NCI-H2107 (cell line): ENCODE data around the gene GMPR2.

Source experiments
- DNase-seq: peaks from one replicate; lab custom pipeline; 2025; lab: John Stamatoyannopoulos, UW

GMPR2 gene

DNA sequence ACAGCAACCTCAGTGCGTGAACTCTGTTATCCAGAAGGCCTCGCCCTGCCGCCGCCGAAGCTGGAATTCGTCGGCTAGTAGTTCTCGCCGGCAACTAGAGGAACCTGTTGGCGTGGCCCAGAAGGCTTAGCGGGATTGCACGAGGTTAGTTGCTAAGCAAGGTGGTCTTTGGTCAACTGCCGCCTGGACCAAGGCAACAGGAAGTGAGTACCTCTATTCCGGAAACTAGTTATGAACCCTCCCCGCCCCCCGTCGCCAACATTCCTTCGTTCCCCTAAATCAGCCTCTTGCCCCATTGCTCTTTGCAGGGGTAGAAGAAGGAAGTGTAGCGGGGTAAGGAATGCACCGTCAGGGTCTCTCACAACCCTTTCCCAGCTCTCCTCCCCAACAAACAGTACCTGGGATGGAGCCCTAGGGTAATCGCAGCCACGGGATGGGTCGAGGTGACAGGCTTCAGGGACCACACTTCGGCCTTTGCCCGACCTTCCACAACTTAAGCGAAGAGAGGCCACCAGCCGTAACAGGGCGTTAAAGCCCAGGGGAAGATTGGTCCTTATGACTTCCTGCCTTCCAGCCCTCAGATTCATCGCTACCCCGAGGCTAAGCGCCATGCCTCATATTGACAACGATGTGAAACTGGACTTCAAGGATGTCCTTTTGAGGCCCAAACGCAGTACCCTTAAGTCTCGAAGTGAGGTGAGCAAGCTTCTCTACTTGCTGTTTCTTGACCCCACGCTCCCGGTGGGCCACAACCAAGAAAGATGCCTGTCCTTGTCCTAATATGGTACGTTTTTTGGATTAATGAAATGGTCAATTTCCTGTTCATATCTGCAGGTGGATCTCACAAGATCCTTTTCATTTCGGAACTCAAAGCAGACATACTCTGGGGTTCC lies at the start of gene GMPR2:
GMPR2 (plus strand) TSS at position 285 of the 893 bp plus-strand sequence; CDS start at position 610, 325 bp downstream.
- no peak for DNase-seq

DNA sequence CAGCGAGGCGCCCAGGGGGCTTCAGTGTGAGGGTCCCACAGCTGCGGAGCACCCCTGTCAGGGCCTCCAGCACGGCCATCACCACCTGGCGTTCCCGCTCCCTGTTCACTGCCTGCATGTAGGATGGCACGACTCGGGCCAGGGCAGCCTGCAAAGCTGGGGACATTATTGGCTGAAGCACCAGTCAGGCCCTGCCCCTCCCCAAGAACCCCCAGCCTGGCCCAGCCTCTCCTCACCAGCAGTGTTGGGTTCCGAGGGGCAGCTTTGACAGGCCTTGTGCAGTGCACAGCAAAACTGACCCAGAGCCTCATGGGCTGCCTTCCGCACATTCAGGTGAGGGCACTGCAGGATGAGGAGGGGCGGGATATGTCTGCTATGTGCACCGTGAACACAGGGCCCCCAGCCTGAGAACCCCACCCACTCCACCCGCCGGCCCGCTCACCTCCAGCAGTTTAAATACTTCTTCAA lies 49.7 kb upstream of the GMPR2 start:
- no peak for DNase-seq

DNA sequence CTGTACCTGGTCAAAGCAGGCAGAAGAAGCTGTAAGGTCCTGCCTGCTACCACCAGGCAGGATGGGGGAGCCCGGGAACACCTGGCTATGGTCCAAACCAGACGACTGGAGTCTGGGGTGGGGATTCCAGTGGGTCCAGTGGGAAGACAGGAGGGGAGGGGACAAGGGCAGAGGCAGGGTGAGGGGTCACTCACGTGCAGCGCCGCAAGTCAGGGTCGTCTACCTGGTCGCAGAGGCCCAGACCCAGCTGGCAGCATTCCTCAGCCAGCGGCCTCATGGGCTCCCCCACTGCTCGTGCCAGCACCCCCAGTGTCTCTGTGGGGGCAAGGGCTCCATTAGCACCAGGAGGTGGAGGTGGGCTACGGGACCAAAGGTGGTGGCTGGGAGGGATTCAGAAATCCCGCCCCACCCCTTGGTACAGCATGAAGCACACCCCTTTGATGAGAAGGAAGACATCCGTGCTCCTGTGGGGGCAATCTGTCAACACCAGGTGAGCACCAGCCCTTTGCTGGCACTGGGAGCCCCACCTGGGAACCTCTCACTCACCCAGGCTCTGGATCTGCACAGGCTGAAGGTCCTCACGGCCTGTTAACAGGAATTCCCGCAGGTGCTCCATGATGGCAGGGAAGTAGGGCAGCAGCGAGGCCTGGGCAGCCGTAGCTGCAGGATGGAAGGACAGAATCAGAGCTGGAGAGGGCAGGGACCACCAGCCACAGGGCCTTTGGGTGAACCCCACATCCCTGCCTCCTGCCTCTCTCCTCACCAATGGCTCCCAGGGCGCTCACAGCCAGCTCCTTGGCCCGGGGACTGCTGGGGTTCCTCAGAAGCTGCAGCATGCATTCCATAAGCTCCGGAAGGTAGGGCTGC lies 48.4 kb upstream of the GMPR2 start:
- DNase-seq: no peak

DNA sequence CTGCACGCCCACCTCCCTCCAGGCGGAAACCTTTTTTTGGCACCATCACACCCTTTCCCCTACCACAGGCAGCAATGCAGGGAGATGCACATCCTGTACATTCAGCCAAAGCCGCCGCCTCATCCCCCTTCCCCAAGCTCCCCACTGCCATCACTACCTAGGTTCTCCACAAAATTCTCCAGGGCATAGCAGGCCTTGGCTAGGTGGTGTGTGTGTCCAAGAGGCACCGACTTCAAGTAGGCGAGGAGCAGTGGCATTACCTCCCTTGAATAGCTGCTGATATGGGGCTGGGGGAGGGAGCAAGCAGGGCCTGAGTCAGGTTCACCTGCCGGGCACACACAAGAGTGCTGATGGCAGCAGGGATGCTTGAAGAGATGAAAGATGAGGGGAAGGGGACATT lies 47.7 kb upstream of the GMPR2 start:
- no peak for DNase-seq

DNA sequence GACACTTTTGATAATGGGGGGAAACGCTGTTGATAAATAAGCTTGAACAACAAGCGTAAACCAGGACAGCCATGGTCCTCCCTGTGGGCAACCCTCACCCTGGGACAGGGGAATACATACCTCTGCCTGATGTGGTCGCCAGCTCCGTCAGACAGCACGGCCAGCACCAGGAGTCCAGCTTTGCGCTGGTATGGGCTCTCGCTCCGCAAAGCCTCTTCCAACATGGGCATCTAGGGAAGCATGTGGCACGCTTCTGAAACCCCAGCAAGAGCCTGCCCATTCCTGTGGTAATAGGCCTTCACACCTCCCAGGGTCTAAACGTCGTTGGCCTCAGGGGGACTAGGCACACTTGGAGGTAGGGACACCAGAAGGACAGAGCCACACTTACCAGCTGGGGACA lies 47.0 kb upstream of the GMPR2 start:
- no peak for DNase-seq

DNA sequence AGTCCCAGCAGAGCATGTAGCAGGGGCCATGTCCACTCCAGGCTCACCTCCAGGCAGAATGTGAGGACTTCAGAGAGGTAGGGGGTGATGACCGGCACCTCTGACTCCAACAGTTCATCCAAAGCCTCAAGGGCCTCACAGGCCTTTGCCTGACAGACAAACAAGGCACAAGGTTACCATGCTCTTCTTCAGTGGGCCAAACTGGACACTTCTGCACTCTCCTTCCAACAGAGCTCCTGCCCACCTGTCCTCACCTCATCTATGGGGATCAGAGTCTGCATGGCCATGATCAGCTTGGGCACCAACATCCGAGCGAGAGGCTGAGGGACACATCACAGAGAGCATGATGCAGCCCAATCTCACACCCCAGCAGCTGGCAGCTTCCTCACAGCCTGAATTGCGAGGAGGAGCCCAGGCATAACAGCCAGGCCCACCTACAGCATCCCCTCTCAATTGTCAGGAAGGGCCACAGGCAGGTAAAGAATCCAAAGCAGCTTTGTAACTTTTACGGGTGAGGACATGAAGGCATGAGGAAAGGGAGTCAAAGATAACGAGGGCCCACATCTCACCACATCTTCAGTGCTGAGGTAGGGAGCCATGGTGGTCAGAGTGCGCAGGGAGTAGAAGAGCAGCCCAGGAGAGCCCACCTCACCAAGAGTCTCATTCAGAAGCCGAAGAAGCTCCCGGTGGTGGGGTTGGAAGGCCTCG lies 45.7 kb upstream of the GMPR2 start:
- no peak for DNase-seq

DNA sequence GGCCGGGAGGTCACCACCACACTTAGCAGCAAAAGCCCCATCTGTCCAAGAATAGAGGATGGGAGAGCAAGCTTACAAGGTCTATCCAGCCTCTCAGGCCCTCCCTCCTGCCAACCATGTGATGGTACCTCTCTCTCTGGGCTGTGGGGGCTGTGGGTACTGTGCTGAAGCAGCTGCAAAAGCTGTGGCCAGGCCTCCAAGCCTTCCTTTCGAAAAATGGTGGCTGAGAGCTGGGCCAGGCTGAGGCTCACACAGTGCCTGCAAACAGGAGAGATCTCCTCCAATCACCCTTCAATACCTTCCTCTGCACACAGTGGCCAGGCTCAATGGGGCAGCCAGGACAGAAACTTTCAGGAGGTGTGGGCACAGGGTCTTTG lies 45.2 kb upstream of the GMPR2 start:
- DNase-seq: no peak

DNA sequence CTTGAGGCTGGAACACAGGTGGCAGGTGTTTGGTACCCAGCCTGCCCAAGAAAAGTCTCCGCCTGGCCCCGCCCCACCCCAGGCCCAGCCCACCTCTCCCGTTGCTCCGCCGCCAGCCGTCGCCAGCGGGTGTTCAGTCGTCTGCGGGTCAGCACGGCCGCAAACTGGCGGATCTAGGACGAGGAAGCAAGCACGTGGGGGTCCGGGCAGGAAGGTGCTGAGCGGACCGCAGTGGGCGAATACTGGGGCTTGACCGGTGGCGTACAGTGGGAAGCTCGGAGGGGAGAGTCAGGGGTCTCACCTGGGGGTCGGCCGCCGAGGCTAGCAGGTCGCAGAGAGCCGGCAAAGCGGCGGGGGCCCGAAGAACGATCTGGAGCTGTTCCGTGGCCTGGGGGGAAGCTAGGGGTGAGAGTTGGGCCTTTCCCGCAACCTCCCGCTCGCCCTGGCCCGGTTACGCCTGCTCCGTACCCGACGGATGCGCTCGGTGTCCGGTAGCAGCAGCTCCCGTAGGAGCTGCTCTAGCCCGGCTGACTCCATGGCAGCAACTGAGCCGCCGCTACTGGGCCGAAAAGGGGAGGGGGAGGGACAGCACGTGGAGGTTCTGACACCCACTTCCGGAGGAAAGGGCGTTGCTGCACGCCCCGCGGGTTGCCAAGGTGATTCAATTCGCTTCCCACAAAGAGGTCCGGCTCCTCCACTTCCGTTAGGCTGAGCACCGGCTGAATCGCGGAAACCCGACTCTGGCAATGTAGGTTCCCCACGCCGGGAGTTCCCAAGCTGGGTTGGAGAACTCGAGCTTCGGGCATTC lies 44.3 kb upstream of the GMPR2 start, which contains the start of gene IPO4:
IPO4 (minus strand) TSS at position 566 of the 808 bp plus-strand sequence; CDS start at position 537, 29 bp downstream.
- DNase-seq: peak; percentile 98

DNA sequence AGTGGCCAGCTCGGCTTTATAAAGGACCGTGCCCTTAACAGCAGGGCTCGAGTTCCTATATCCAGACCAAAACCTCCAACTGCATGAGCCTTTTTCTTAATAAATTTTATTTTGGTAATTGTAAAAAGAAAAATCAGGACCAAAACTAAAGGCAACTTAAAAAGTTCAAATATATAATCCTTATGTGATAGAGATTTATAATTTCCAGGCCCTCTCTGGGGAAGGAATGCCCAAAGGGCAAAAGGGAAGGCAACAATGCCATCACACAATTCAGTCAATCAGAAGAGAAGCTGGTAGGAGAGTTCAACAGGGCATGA lies 43.7 kb upstream of the GMPR2 start:
- no peak for DNase-seq

DNA sequence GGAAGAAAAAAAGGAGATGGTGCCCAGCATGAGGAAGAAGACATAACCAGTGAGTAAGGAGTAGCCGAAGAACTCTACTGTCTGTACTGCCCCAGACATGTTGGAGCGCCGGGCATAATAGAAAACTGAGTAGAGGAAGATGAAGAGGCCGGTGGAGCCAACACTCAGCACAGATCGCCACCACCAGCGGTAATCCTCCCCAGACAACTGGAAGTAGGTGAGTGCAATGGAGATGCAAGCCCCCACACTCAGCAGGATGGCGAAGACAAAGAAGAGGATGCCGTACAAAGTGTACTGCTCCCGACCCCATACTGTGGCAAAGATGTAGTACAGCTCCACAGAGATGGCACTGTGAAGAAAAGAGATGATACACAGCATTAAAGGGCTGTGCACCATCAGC lies 43.3 kb upstream of the GMPR2 start:
- DNase-seq: no peak

DNA sequence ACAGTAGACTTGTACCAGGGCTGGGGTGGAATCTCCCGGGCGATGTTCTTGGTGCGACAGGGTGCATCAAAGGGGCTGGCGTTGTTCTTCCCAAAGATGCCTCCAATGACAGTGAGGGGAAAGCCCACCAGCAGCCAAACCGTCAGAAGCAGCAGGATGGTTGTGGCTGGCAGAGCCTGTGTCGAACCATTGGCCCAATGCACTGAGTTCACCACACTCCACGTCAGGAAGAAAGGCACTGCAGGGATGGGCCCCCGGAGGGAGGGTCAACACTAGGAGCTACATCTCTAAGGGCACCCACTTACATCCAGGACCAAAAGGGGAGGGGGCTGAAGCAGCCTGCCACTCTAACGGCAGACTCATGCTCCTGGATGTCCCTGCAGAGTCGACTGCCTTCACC lies 42.3 kb upstream of the GMPR2 start:
- no peak for DNase-seq

DNA sequence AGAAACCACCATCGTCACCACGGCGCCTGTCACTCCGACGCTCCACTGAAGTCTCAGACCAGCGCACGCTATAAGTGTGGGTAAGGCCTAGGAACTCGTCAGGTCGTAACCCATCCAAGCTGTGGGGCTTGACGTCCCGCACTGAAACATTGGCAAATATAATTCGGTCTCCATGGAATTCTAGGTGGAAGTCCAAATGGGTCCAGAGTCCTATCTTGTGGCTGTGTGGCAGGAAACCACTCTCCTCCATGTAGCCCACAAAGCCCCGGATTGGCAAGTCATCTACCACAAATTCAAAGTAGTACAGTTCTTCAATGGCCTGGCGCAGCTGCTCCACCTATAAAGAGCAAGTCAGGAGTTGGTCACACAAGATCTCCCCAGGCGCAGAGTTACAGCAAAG lies 39.8 kb upstream of the GMPR2 start:
- DNase-seq: no peak

DNA sequence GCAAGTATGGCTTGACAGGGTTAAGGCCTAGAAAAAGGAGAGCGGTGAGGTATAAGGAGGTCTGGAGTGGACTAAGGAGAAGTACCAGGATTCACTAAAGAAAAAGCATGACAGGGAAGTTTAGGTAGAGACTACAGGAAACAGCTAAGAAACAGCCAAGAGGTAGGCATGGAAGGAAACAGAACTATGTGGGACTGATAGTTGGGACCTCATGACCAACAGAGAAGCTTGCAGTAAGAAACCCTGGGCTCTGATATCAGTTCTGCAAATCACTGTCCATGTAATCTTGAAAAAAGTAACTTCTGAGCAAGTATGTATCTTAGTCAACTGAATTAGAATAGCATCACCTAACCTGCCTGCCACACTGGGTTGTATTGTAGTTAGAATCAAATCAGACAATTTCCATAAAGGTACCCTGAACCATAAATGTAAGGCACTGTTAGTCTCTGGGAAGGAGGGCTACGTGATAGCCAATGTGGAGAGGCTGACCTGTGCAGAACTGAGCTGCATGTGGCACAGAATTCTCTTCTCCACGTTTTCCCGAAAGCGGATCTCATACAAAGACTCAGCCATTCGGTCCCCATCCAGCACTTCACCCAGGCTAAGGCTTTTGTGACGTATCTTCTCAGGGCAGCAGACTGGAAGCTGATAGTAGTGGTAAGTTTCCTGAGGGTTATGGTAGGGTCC lies 38.4 kb upstream of the GMPR2 start:
- DNase-seq: no peak

DNA sequence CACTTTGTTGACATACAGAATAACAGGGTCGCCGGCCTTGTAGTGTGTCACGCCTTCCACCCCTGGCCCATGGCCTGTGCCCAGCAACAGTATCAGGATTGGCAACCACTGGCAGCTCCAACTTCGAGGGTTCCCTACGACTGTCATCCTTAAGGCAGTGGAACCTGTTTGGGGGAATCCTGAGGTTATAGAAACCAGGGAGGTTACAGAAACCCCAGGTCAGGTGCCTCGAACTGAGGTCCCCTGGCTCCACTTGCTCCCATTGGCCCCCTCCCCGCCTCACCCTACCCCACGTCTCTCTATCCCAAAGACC lies 37.9 kb upstream of the GMPR2 start:
- DNase-seq: no peak

DNA sequence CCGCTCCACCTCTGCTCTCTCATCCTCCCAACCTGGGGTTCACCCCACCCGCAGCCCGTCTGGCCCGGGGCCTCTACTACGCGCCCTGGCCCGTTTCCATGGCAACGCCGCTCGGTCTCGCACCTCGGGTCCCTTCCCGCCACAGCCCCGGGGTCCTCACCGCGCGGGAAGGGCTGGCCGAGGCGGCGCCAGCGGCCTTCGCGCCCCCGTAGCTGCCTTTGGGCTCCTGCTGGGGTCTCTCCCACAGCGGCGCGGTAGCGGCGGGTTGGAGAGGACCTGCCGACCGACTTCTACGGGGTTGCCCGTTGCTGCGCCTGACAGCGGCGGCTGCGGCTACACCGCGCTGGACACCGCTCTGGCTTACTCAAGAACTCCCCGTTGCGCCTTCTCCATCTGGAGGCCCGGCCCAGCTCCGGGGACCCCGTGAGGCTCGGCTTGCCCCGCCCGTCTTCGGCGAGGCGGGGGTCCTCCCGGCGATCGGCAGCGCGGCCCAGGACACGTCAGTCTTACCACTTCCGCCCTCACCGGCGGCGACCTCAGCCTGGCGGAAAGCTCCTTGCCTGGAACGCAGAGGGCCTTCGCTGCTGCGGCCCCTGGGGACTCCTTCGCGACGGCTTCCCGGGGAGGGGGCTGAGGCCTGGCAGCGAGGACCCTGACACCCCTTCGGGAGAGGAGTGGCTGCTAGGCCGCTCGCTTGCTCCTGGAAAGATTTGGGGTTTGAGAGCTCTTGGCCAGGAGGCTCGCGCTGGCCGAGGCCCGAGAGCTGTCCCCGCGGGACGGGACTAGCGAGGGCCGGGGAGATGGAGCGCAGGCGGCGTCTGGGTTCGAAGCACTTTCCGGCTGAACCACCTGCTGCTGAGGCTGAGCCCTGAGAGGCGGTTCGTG lies 37.3 kb upstream of the GMPR2 start, which contains the start of gene TM9SF1:
TM9SF1 (minus strand) TSS at position 256 of the 885 bp plus-strand sequence. CDS start 422 bp downstream, outside the sequence.
- DNase-seq: peak; percentile 88

DNA sequence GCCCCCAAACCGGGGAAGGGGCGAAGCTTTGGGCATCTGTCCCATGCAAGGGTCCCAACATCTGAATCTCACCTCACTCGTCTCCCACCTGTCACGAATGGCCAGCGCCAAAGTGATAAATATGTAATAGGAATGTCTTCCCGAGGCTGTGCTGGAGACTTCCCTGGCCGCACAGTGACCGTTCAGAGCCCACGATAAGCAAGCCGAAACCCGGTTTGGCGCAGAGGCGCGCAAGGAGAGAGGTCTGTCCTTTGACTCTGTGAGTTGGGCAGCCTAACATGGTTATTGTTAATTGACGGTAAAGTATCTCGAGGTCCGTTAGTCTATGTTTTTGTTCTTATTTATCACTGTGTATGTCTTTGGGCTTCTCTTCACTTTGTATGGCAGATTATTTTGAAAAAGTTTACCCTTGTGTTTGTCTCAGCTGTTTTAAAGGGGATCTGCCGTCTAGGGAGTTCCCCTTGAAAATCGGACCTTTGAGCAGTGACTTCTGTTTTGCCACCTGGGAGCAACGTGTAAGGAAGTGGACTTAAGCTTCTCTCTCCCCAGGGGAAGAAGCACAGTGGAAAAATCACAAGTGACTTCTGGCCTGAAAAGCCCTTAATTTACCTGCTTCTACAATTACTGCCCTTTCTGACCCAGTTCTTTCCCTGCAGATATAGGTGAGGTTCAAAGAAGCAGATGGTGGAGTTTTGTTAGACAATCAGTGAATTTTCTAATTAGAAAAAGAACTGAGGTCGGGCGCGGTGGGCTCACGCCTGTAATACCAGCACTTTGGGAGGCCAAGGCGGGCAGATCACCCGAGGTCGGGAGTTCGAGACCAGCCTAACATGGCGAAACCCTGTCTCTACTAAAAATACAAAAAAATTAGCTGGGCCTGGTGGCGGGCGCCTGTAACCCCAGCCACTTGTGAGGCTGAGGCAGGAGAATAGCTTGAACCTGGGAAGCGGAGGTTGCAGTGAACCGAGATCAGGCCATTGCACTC lies 36.4 kb upstream of the GMPR2 start:
- DNase-seq: no peak

DNA sequence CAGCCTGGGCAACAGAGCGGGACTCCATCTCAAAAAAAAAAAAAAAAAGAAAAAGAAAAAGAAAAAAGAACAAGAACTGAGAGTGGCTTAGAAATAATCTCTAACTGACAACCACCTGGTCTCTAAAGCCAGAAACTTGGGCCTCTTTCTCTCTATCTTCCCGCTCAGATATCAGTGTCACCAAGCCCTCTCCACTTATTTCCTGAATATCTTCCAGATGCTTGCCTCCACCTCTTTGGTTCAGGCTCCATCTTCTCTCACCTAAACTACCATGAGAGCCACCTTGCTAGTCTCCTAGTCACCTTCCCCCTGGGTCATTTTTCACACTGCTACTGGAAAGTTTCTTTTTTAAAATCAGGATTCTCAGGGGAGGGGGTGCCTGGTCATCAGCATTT lies 35.7 kb upstream of the GMPR2 start:
- no peak for DNase-seq

DNA sequence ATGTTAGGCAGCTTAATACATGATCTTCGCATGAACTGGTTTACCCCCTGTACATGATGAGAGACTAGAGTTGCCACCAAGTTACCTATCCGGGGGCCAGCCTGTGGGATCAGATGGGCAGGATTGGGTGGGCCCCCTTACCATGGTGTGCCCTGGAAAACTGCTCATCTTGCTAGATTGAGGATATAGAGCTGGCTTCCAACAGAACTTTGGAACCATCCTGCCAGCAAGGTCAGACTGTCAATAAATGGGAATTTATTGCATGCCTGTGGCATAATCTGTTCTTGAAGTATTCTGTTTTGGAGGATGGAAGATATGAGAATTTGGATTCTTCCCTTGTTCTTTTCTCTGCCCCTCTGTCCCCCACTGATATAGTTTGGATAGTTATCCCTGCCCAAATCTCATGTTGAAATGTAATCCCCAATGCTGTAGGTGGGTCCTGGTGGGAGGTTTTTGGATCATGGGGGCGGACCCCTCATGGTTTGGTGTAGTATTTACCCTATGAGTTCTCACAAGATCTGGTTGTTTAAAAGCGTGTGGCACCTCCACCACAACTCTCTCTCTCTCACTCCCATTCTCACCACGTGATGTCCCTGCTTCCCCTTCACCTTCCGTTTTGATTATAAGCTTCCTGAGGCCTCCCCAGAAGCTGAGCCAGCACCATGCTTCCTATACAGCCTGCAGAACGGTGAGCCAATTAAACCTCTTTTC lies 33.8 kb upstream of the GMPR2 start:
- DNase-seq: no peak
